Neuronal stem cell (in vitro differentiated cells): Measurements from ENCODE around the gene PYY.

Experiments used
- DNase-seq: peaks from one replicate; pipeline ENCODE4 v3.0.0-alpha.2; 2013; ENCODE audit warnings: low spot score
- H2AFZ ChIP-seq: one replicate; pipeline ENCODE4 v1.6.1; 2013; ENCODE audit warnings: mild to moderate bottlenecking, low read length, inconsistent platforms
- H2AK5ac ChIP-seq: 2 replicates; pipeline ENCODE4 v1.6.1; 2013; ENCODE audit warnings: low read depth, mild to moderate bottlenecking, inconsistent platforms, low read length, moderate library complexity, mixed read lengths
- H2BK120ac ChIP-seq: 2 replicates; pipeline ENCODE4 v1.6.1; 2013; ENCODE audit warnings: low read depth, mild to moderate bottlenecking, inconsistent platforms, low read length, moderate library complexity, mixed read lengths
- H2BK12ac ChIP-seq: one replicate; pipeline ENCODE4 v1.6.1; 2013; ENCODE audit warnings: low read length, inconsistent platforms
- H2BK15ac ChIP-seq: 2 replicates; pipeline ENCODE4 v1.6.1; 2013; ENCODE audit warnings: mild to moderate bottlenecking, low read length, inconsistent platforms, mixed read lengths
- H2BK5ac ChIP-seq: one replicate; pipeline ENCODE4 v1.6.1; 2013; ENCODE audit warnings: inconsistent platforms, mild to moderate bottlenecking, low read length, moderate library complexity
- H3K14ac ChIP-seq: one replicate; pipeline ENCODE4 v1.6.1; 2013; ENCODE audit warnings: low read length, inconsistent platforms
- H3K18ac ChIP-seq: 2 replicates; pipeline ENCODE4 v1.6.1; 2013; ENCODE audit warnings: low read length, inconsistent platforms
- H3K23ac ChIP-seq: 2 replicates; pipeline ENCODE4 v1.6.1; 2013; ENCODE audit warnings: low read depth, mild to moderate bottlenecking, mixed read lengths, low read length, inconsistent platforms; ENCODE audit not compliant: poor library complexity
- H3K27ac ChIP-seq: replicated peaks from 3 replicates; pipeline ENCODE4 v1.5.1; 2013; ENCODE audit warnings: low read length, inconsistent platforms
- H3K27me3 ChIP-seq, 3 experiments: 2 replicates each; pipeline ENCODE4 v1.6.1; 2013; ENCODE audit warnings: low read length in 3 of 3, mild to moderate bottlenecking in 2 of 3, inconsistent platforms in 1 of 3, low read depth in 1 of 3, mixed read lengths in 1 of 3, moderate library complexity in 1 of 3; ENCODE audit not compliant: control insufficient read depth in 3 of 3, insufficient read depth in 3 of 3
- H3K36me3 ChIP-seq, 2 donors: replicated peaks in 1 of 2; 2 replicates each; pipeline ENCODE4 v1.6.1; 2013; ENCODE audit warnings: low read length in 2 of 2; ENCODE audit not compliant: control insufficient read depth in 2 of 2, insufficient read depth in 2 of 2
- H3K4ac ChIP-seq: 2 replicates; pipeline ENCODE4 v1.6.1; 2013; ENCODE audit warnings: inconsistent platforms, mild to moderate bottlenecking, low read length, moderate library complexity
- H3K4me1 ChIP-seq, 2 donors: 1 replicate in 1 of 2; 2 replicates in 1 of 2; pipeline ENCODE4 v1.6.1; 2013; ENCODE audit warnings: low read length in 2 of 2, low read depth in 1 of 2; ENCODE audit not compliant: control insufficient read depth in 2 of 2, insufficient read depth in 1 of 2
- H3K4me2 ChIP-seq: one replicate; pipeline ENCODE4 v1.6.1; 2013; ENCODE audit warnings: mild to moderate bottlenecking, low read length, inconsistent platforms; ENCODE audit not compliant: insufficient read depth, poor library complexity, severe bottlenecking
- H3K4me3 ChIP-seq, 2 donors: 2 replicates each; pipeline ENCODE4 v1.5.1; 2013; ENCODE audit warnings: low read length in 2 of 2, mild to moderate bottlenecking in 2 of 2, inconsistent platforms in 1 of 2, moderate library complexity in 1 of 2
- H3K79me1 ChIP-seq: one replicate; pipeline ENCODE4 v1.6.1; 2013; ENCODE audit warnings: low read depth, mild to moderate bottlenecking, inconsistent platforms, low read length, moderate library complexity
- H3K9ac ChIP-seq: one replicate; pipeline ENCODE4 v1.6.1; 2013; ENCODE audit warnings: mild to moderate bottlenecking, low read depth, low read length, inconsistent platforms; ENCODE audit not compliant: poor library complexity
- H3K9me3 ChIP-seq, 2 donors: replicated peaks in 1 of 2; 2 replicates each; pipeline versions ENCODE3 to v1.6.1; 2013; ENCODE audit warnings: low read length in 2 of 2, mild to moderate bottlenecking in 2 of 2, inconsistent platforms in 1 of 2, low read depth in 1 of 2, mixed read lengths in 1 of 2, moderate library complexity in 1 of 2; ENCODE audit not compliant: control insufficient read depth in 2 of 2, insufficient read depth in 1 of 2
- H4K8ac ChIP-seq: one replicate; pipeline ENCODE4 v1.6.1; 2013; ENCODE audit warnings: low read depth, mild to moderate bottlenecking, inconsistent platforms, low read length, moderate library complexity
- H4K91ac ChIP-seq: one replicate; pipeline ENCODE4 v1.6.1; 2013; ENCODE audit warnings: low read length, low read depth, mild to moderate bottlenecking, inconsistent platforms; ENCODE audit not compliant: poor library complexity
- WGBS, 2 donors: extraction: QIAGEN DNeasy Blood & Tissue Kit; methylation state at CpG; one replicate each; pipeline ENCODE4 v1.1.7; 2013; ENCODE audit warnings: missing lambda C conversion rate in 2 of 2, mixed read lengths in 1 of 2; ENCODE audit not compliant: insufficient read length in 2 of 2, insufficient replicate concordance in 1 of 2; ENCODE audit errors: extremely low coverage in 2 of 2; 5-methylcytosine and 5-hydroxymethylcytosine counted together

The PYY gene

GRCh38 chr17:43987131-43988021, 33.6 kb upstream of the PYY start:
- Histone ChIP-seq H3K4me2 (no peak overlapping the region), H4K91ac (no peak overlapping the region), H2BK12ac (no peak overlapping the region), H3K4ac (no peak overlapping the region), H2AFZ (no peak overlapping the region), H3K9ac (no peak overlapping the region), H2BK15ac (no peak overlapping the region), H4K8ac (no peak overlapping the region), H3K18ac (no peak overlapping the region), H3K23ac (no peak overlapping the region), H3K36me3 (no peaks in the 10 kb centered on the region), H2AK5ac (no peak overlapping the region), H3K79me1 (no peaks in the 10 kb centered on the region), H3K4me3 (no peak overlapping the region), H3K27me3 (peaks cover 2 to 54% (median 13%) of the 10 kb centered on the region in 3 experiments), H2BK5ac (no peak overlapping the region), H3K9me3 (no peaks in the 10 kb centered on the region), H3K4me1 (peaks cover 4 to 5% of the 10 kb centered on the region in 2 donors), H3K14ac (no peak overlapping the region), H3K27ac (no peak overlapping the region), H2BK120ac (no peak overlapping the region)
- no CpG with 5 or more reads among the region's 12 CpGs for whole genome bisulfite sequencing, 2 donors
- no peak for DNase-seq

DNA sequence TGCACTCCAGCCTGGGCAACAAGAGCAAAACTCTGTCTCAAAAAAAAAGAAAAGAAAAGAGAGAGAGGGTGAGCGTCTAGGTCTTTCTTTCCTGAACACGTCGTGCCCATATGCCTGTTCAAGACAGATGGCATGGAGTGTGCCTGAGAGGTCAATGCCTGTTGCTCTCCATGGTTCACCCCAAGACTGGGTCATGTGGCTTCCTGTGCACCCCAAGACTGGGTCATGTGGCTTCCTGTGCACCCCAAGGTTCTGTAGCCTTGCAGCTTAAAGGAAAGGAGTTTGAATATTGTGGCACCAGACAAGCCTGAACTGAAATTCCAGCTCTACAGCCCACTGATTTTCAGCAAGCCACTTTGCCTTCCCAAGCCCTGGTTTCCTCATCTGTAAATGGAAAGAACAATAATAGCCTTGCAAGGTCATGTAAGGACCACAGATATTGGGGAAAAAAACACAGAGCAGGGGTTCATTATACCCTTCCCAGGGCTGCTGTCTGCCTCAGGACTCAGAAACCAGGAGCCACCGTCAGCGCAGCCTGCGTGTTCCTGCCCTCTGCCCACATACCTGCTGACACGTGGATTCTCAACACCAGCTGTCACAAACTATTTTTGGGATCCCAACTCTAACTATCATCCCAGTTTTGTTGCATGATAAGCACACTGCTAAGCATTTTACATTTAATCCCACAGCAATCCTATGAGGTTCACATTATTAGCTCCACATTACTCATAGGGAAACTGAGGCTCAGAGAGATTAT, 32.7 kb upstream of the PYY start:
- Histone ChIP-seq H2BK120ac (no peak overlapping the region), H3K79me1 (no peaks in the 10 kb centered on the region), H3K27me3 (peaks cover 2 to 61% (median 18%) of the 10 kb centered on the region in 3 experiments), H2BK15ac (no peak overlapping the region), H4K8ac (no peak overlapping the region), H2AFZ (no peak overlapping the region), H3K9ac (no peak overlapping the region), H3K27ac (no peak overlapping the region), H3K4me3 (no peak overlapping the region), H2BK12ac (no peak overlapping the region), H3K23ac (no peak overlapping the region), H2BK5ac (no peak overlapping the region), H3K4ac (no peak overlapping the region), H3K14ac (no peak overlapping the region), H2AK5ac (no peak overlapping the region), H4K91ac (no peak overlapping the region), H3K4me2 (no peak overlapping the region), H3K36me3 (no peaks in the 10 kb centered on the region), H3K18ac (no peak overlapping the region), H3K9me3 (no peaks in the 10 kb centered on the region), H3K4me1 (peaks cover 4 to 5% of the 10 kb centered on the region in 2 donors)
- WGBS, 2 donors = no CpG with 5 or more reads among the region's 7 CpGs
- DNase-seq = no peak

- H3K4me2 ChIP-seq = peak overlapping the region; percentile 21
- no peak overlapping the region for H4K8ac ChIP-seq
- no peak overlapping the region for H3K4ac ChIP-seq
- H3K23ac ChIP-seq = no peak overlapping the region
- no CpG with 5 or more reads among the region's 8 CpGs for WGBS, 2 donors
- no peaks in the 10 kb centered on the region for H3K36me3 ChIP-seq
- no peak overlapping the region for H4K91ac ChIP-seq
- no peak overlapping the region for H3K14ac ChIP-seq
- H2BK12ac ChIP-seq = no peak overlapping the region
- no peak overlapping the region for H3K9ac ChIP-seq
- no peak overlapping the region for H2BK15ac ChIP-seq
- H2AFZ ChIP-seq = peak overlapping the region; percentile 93
- peak overlapping the region in 1 of 2 donors; percentile 37 for H3K4me3 ChIP-seq
- H2AK5ac ChIP-seq = no peak overlapping the region
- no peak overlapping the region for H2BK120ac ChIP-seq
- peaks cover 4 to 5% of the 10 kb centered on the region in 2 donors for H3K4me1 ChIP-seq
- H3K9me3 ChIP-seq = no peaks in the 10 kb centered on the region
- peaks cover 2 to 70% (median 18%) of the 10 kb centered on the region in 3 experiments for H3K27me3 ChIP-seq
- no peak overlapping the region for H3K18ac ChIP-seq
- H2BK5ac ChIP-seq = no peak overlapping the region
- no peaks in the 10 kb centered on the region for H3K79me1 ChIP-seq
- no peak overlapping the region for H3K27ac ChIP-seq
- DNase-seq = no peak
These were observed 30.8 kb upstream of the PYY start for GRCh38 chr17:43984521-43984920.
